GM12801 (cell line): Measurements from ENCODE around the gene ZNF48.

Experiments
- CTCF ChIP-seq: IDR thresholded peaks from one replicate; pipeline ENCODE4 v1.5.1; 2011; ENCODE audit warnings: control low read depth; ENCODE audit not compliant: insufficient read length; ENCODE audit errors: extremely low read depth

Gene ZNF48

GRCh38 chr16:30445408-30446202, 50.4 kb downstream of the ZNF48 start, which contains the start of gene SEPHS2:
TSS of gene SEPHS2 (minus strand) at chr16:30445874. CDS start at chr16:30445727, 147 bp downstream.
- TF ChIP-seq CTCF: no peak

- no peak for TF ChIP-seq CTCF
These were observed 51.0 kb downstream of the ZNF48 start for GRCh38 chr16:30446203-30446595.

- TF ChIP-seq CTCF: no peak
These were observed 52.4 kb downstream of the ZNF48 start for GRCh38 chr16:30447512-30448226.

- TF ChIP-seq CTCF: no peak
These were observed 53.9 kb downstream of the ZNF48 start for GRCh38 chr16:30449116-30449435.
